ENCODE data around the gene HOXC9.

GRCh38 chr12:53985994-53986685, 13.8 kb upstream of the HOXC9 start:
- no peak for TF ChIP-seq CTCF (conservative IDR thresholded peaks at IDR 0.05; ENCODE audit: low read depth, low read length)
- no peak for TF ChIP-seq RAD21 (IDR thresholded peaks at IDR 0.05; ENCODE audit: low read length)
- no peak for TF ChIP-seq MAFK (IDR thresholded peaks at IDR 0.05; ENCODE audit: low read depth, low read length)
- TF ChIP-seq CHD1 (IDR thresholded peaks at IDR 0.05; ENCODE audit: low read depth, low read length), result no peak
- no peak for TF ChIP-seq POLR2A (IDR thresholded peaks at IDR 0.05; ENCODE audit: low read depth, low read length)
- TF ChIP-seq CEBPB (IDR thresholded peaks at IDR 0.05; ENCODE audit: low read depth, low read length), result no peak
- no peak for TF ChIP-seq SMC3 (IDR thresholded peaks at IDR 0.05; ENCODE audit: low read depth, low read length)
- TF ChIP-seq, protein P1, sequence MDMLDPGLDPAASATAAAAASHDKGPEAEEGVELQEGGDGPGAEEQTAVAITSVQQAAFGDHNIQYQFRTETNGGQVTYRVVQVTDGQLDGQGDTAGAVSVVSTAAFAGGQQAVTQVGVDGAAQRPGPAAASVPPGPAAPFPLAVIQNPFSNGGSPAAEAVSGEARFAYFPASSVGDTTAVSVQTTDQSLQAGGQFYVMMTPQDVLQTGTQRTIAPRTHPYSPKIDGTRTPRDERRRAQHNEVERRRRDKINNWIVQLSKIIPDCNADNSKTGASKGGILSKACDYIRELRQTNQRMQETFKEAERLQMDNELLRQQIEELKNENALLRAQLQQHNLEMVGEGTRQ (IDR thresholded peaks at IDR 0.05; ENCODE audit: low read depth, low read length), result no peak
- TF ChIP-seq MAZ (IDR thresholded peaks at IDR 0.05; ENCODE audit: borderline replicate concordance, low read depth, low read length), result no peak
- no peak for TF ChIP-seq RFX5 (IDR thresholded peaks at IDR 0.05; ENCODE audit: low read depth, low read length)
- no peak for TF ChIP-seq NFE2L2 (IDR thresholded peaks at IDR 0.05; ENCODE audit: low read depth, low read length)
